WI38 (cell line): ENCODE results near the gene ZNF215.
"Not testable (repeated sequence)": the region's sequence is repeated elsewhere in the genome, so short reads cannot be mapped to it uniquely, and the experiment has no call there.

Experiments used
- H3K4me3 ChIP-seq: 2 replicates; pipeline ENCODE4 v1.5.1; 2011; ENCODE audit warnings: low read depth, mild to moderate bottlenecking, control low read depth, low read length
- TF ChIP-seq, protein P1 (sequence below): IDR thresholded peaks from 2 replicates; pipeline ENCODE4 v1.5.1; 2012; ENCODE audit warnings: low read depth, mild to moderate bottlenecking, control low read depth, low read length

ZNF215 gene

DNA sequence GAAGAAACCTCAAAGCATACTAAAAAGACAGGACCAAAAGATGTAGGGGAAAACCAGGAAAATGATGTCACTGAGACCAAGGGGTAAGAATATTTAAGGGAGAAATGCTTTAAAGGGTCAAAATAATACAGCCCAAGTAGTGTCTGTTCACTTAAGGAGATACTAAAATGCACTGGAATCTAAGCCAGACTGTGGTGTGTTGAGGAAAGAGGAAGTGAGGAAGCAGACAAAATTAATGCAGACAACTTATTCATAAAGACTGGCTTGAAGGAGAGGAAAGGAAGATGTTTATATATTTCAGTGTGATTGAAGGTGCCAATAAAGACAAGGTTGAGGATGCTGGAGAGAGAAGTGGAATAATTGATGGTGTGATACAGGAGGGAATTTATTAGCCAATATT is 15.7 kb downstream of the ZNF215 start:
- TF ChIP-seq, protein P1, sequence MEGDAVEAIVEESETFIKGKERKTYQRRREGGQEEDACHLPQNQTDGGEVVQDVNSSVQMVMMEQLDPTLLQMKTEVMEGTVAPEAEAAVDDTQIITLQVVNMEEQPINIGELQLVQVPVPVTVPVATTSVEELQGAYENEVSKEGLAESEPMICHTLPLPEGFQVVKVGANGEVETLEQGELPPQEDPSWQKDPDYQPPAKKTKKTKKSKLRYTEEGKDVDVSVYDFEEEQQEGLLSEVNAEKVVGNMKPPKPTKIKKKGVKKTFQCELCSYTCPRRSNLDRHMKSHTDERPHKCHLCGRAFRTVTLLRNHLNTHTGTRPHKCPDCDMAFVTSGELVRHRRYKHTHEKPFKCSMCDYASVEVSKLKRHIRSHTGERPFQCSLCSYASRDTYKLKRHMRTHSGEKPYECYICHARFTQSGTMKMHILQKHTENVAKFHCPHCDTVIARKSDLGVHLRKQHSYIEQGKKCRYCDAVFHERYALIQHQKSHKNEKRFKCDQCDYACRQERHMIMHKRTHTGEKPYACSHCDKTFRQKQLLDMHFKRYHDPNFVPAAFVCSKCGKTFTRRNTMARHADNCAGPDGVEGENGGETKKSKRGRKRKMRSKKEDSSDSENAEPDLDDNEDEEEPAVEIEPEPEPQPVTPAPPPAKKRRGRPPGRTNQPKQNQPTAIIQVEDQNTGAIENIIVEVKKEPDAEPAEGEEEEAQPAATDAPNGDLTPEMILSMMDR, result no peak
- H3K4me3 ChIP-seq, result no peak overlapping the region

DNA sequence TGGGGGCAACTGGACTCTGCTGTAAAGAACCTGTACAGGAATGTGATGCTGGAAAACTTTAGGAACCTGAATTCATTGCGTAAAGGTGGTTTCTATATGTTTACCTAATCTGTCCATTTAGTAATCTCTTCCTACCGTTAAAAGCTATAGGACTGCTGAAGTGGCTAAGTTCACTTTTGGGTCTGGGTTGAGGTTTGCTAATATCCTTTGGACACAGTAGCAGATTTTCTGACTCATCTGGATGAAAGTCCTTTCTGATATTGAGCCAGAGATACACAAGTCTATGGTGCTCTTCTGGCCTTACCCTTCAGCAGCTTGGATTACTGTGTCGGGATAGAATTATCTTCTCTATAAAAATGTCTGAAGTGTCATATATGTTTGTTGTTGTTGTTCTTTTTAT is 16.9 kb downstream of the ZNF215 start:
- TF ChIP-seq, protein P1, result no peak
- H3K4me3 ChIP-seq, result no peak overlapping the region

- not testable (repeated sequence) for H3K4me3 ChIP-seq
Observed at GRCh38 chr11:6954248-6954647, 28.0 kb downstream of the ZNF215 start.

DNA sequence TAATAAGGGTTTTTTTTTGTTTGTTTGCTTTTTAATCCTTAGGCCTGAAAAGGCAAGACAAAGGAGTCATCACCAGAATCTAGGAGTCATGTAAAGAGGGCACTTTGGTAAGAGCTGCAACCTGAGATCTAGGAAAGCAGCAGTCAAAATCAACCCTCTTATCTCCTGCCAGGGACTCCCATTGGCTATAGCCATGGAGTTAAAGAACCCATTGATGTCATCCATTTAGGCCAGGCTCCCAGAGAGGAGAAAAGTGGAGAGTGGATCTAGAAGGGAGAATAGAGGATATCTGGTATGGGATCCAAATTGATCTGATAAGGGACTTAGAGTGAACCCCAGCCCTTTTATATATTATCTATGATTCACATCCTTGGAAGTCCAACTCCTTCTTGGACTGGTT is 35.9 kb downstream of the ZNF215 start:
- H3K4me3 ChIP-seq, result no peak overlapping the region
- TF ChIP-seq, protein P1, result no peak

DNA sequence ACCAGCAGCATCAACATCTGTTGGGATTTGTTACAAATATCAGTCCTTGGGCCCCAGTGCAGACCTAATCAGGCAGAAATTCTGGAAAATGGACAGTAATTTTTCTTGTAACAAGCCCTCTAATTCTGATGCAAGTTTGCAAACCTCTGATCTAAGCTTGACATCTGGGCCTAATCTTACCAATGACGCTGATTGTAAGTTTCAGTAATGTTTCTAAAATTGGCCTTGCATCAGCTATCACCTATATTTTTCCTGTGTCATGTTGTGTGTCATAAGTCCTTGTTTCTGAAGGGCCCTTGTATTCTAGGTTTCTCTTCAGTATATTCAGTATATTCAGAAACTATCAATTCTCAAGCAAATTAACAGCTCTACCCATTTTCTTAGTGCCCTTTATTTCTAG is 36.4 kb downstream of the ZNF215 start:
- TF ChIP-seq, protein P1, result no peak
- H3K4me3 ChIP-seq, result no peak overlapping the region

DNA sequence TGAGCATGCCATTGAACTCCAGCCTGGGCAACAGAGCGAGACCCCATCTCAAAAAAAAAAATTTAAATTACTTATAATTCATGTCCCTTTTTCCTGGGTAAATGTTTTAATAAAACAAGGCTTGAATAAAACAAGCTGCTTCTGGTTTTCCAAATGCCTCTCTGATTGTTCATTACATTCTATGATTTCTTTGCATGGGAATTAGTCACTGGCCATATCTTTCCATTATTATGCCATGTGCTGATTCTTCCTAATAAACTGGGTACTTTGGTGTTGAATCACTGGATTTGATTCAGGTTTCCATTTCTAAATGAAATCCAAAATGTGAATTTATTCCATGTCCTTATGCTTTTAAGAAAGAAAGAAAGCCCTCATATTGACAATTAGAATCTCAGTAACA is 42.6 kb downstream of the ZNF215 start:
- no peak overlapping the region for H3K4me3 ChIP-seq
- TF ChIP-seq, protein P1, result no peak

DNA sequence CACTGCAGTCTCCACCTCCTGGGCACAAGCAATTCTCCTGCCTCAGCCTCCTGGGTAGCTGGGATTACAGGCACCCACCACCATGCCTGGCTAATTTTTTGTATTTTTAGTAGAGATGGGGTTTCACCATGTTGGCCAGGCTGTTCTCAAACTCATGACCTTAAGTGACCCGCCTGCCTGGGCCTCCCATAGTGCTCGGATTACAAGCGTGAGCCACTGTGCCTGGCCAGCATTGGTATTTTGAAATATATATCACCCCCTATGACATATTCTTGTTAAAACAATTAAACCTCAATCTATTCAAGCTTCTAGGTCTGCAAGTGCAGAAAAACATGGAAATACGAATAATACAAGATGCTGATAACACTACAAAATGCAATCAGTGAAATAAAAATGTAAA is 43.6 kb downstream of the ZNF215 start:
- H3K4me3 ChIP-seq, result not testable (repeated sequence)

DNA sequence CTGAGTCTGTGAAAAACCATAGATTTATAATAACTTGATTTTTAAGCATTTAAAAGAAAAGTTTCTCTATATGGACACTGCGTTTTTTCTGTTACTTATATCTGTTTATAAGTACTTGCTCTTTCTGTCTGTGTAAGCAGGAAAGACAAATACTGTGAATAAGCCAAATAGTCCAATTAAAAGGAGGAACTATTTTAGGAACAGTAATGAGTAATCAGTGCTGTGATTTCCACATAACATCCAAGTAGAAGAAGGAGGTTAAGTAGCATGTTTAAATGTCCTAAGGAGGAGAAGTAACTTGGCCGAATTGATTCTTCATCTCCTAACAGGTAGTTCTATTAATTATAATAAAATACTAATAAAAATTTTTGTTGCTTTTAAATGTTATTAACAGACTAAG is 53.1 kb downstream of the ZNF215 start:
- H3K4me3 ChIP-seq, result no peak overlapping the region
- TF ChIP-seq, protein P1, result no peak

- no peak overlapping the region for H3K4me3 ChIP-seq
- TF ChIP-seq, protein P1, result no peak
Observed at GRCh38 chr11:6986487-6986886, 60.3 kb downstream of the ZNF215 start.
